HG03342 (cell line): ENCODE data around the gene NDFIP1.

Experiments used
- ATAC-seq: cut with Tn5 transposase; IDR thresholded peaks from one replicate; pipeline ENCODE4 v1.9.1; 2021; ENCODE audit warnings: mild to moderate bottlenecking, moderate library complexity; ENCODE audit not compliant: unreplicated experiment

NDFIP1 gene

GRCh38 chr5:142091012-142091411 lies 17.6 kb upstream of the NDFIP1 start:
- ATAC-seq = no peak

GRCh38 chr5:142091922-142092321 lies 16.7 kb upstream of the NDFIP1 start:
- ATAC-seq = no peak

- no peak for ATAC-seq
Measured at GRCh38 chr5:142095035-142095434, 13.5 kb upstream of the NDFIP1 start.

GRCh38 chr5:142095651-142096330 lies 12.8 kb upstream of the NDFIP1 start:
- ATAC-seq = no peak

GRCh38 chr5:142096382-142096781 lies 12.2 kb upstream of the NDFIP1 start:
- ATAC-seq = no peak

- ATAC-seq = no peak
Measured at GRCh38 chr5:142097681-142098080, 10.9 kb upstream of the NDFIP1 start.

- ATAC-seq = no peak
Measured at GRCh38 chr5:142098275-142098674, 10.3 kb upstream of the NDFIP1 start.

- no peak for ATAC-seq
Measured at GRCh38 chr5:142098931-142099330, 9.6 kb upstream of the NDFIP1 start.

- ATAC-seq = no peak
Measured at GRCh38 chr5:142100307-142100706, 8.3 kb upstream of the NDFIP1 start.

- no peak for ATAC-seq
Measured at GRCh38 chr5:142102980-142103740, 5.4 kb upstream of the NDFIP1 start.

- ATAC-seq = no peak
Measured at GRCh38 chr5:142104491-142104890, 4.1 kb upstream of the NDFIP1 start.

GRCh38 chr5:142106061-142106460 lies 2.5 kb upstream of the NDFIP1 start:
- ATAC-seq = no peak

- ATAC-seq = no peak
Measured at GRCh38 chr5:142107036-142107735, 1.4 kb upstream of the NDFIP1 start.

- no peak for ATAC-seq
Measured at GRCh38 chr5:142107736-142108431, 695 bp upstream of the NDFIP1 start.

GRCh38 chr5:142109331-142110045 lies 909 bp downstream of the NDFIP1 start:
- ATAC-seq = no peak

GRCh38 chr5:142110046-142110531 lies 1.5 kb downstream of the NDFIP1 start:
- no peak for ATAC-seq

- no peak for ATAC-seq
Measured at GRCh38 chr5:142110988-142111687, 2.6 kb downstream of the NDFIP1 start.

GRCh38 chr5:142114687-142115086 lies 6.1 kb downstream of the NDFIP1 start:
- ATAC-seq = no peak

GRCh38 chr5:142115937-142116614 lies 7.5 kb downstream of the NDFIP1 start:
- ATAC-seq = no peak
